K562 (cell line): ENCODE measurements around the gene GRAMD2A. TPM values are rescaled to one million over a fixed set of nuclear protein-coding genes. Genes with fewer than 3 reads are reported as not detected.

Experiments used
- CUX1 ChIP-seq: fragments of 200-800 bp; sonication (Bioruptor generic); IDR thresholded peaks from 2 replicates; pipeline ENCODE4 v1.6.1; 2016; ENCODE audit warnings: missing genetic modification characterization, missing compliant biosample characterization
- TCF7 ChIP-seq: sonication (generic); IDR thresholded peaks from 2 replicates; pipeline ENCODE4 v1.6.1; 2016; ENCODE audit warnings: antibody characterized with exemption, borderline replicate concordance
- XRCC3 ChIP-seq: fragments of 450-650 bp; IDR thresholded peaks from 2 replicates; pipeline ENCODE4 v1.6.1; 2017; ENCODE audit warnings: mild to moderate bottlenecking, moderate library complexity
- ZBTB40 ChIP-seq, 2 experiments: fragments of 450-650 bp in 1 of 2; sonication (generic) in 1 of 2; formaldehyde crosslinking in 1 of 2; IDR thresholded peaks; 2 replicates each; pipeline versions ENCODE4 v1.7.1 to v1.9.0; 2016 to 2022; ENCODE audit warnings: inconsistent platforms in 1 of 2, mild to moderate bottlenecking in 1 of 2, missing genetic modification reagents in 1 of 2
- polyA plus RNA-seq, 8 experiments: library from polyadenylated mRNA; depleted of rRNA in 4 of 8; stranded (reverse) in 5 of 8; unstranded in 3 of 8; fragments of >200 nt; fragmentation: Nextera tagmentation in 2 of 8; fragmentation: Illumina TruSeq in 1 of 8; extraction: Ambion mirVana in 2 of 8; extraction: Trizol in 1 of 8; gene quantifications; 2 replicates each; pipeline versions ENCODE4 v1.2.1 to v1.2.3, GENCODE V29; 2011 to 2014; ENCODE audit warnings: inconsistent platforms in 1 of 8, missing spikeins in 1 of 8
- total RNA-seq, 7 experiments: library from RNA; depleted of rRNA in 6 of 7; stranded (reverse); fragments of >200 nt in 6 of 7; fragmentation: Illumina TruSeq in 2 of 7; extraction: Trizol in 2 of 7; gene quantifications; 2 replicates each; pipeline versions ENCODE4 v1.2.1 to v1.2.3, GENCODE V29; 2011 to 2021; ENCODE audit warnings: low replicate concordance in 1 of 7
- TF ChIP-seq, protein P1 (sequence below): fragments of 250-450 bp; sonication (Bioruptor Pico); IDR thresholded peaks from 2 replicates; pipeline ENCODE4 v1.5.0; 2020; ENCODE audit warnings: mild to moderate bottlenecking, borderline replicate concordance
- TF ChIP-seq, protein P2 (sequence below): sonication (generic); formaldehyde crosslinking; IDR thresholded peaks from 2 replicates; pipeline ENCODE4 v1.8.0; 2023; ENCODE audit warnings: mild to moderate bottlenecking, missing genetic modification reagents

Gene GRAMD2A
- total and polyA plus RNA-seq, 9 of the 15 experiments (the other 6 are each of a cell fraction or from before 2014, with no cell fraction given): 0.08 to 0.22 TPM; not detected in 7

- TF ChIP-seq, protein P1, sequence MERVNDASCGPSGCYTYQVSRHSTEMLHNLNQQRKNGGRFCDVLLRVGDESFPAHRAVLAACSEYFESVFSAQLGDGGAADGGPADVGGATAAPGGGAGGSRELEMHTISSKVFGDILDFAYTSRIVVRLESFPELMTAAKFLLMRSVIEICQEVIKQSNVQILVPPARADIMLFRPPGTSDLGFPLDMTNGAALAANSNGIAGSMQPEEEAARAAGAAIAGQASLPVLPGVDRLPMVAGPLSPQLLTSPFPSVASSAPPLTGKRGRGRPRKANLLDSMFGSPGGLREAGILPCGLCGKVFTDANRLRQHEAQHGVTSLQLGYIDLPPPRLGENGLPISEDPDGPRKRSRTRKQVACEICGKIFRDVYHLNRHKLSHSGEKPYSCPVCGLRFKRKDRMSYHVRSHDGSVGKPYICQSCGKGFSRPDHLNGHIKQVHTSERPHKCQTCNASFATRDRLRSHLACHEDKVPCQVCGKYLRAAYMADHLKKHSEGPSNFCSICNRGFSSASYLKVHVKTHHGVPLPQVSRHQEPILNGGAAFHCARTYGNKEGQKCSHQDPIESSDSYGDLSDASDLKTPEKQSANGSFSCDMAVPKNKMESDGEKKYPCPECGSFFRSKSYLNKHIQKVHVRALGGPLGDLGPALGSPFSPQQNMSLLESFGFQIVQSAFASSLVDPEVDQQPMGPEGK (CRISPR knock-in tag): no peak
- TF ChIP-seq CUX1 (CRISPR knock-in tag): no peak
- TF ChIP-seq, protein P2, sequence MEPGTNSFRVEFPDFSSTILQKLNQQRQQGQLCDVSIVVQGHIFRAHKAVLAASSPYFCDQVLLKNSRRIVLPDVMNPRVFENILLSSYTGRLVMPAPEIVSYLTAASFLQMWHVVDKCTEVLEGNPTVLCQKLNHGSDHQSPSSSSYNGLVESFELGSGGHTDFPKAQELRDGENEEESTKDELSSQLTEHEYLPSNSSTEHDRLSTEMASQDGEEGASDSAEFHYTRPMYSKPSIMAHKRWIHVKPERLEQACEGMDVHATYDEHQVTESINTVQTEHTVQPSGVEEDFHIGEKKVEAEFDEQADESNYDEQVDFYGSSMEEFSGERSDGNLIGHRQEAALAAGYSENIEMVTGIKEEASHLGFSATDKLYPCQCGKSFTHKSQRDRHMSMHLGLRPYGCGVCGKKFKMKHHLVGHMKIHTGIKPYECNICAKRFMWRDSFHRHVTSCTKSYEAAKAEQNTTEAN: no peak
- TF ChIP-seq ZBTB40 (IDR thresholded peaks at IDR 0.05): 0 out of 2 replicates have a peak, but pooled peaks have one; percentile 30
- no peak for TF ChIP-seq ZBTB40 (CRISPR knock-in tag; IDR thresholded peaks at IDR 0.05)
- TF ChIP-seq TCF7: no peak; the same call in 1 of the 2 replicates
- no peak for TF ChIP-seq XRCC3
Observed at GRCh38 chr15:72118017-72118978, 79.3 kb downstream of the GRAMD2A start, which contains the start of the genes MYO9A and SENP8 (continued).
